GM21717 (cell line): Measurements from ENCODE around the gene ST6GAL1.
"Not testable (repeated sequence)": the region's sequence is repeated elsewhere in the genome, so short reads cannot be mapped to it uniquely, and the experiment has no call there.

Experiments used
- ATAC-seq: cut with Tn5 transposase; IDR thresholded peaks from one replicate; pipeline ENCODE4 v1.9.1; 2021; ENCODE audit warnings: mild to moderate bottlenecking, moderate library complexity; ENCODE audit not compliant: unreplicated experiment

Gene ST6GAL1

GRCh38 chr3:187042346-187042745, 112.0 kb downstream of the ST6GAL1 start:
- no peak for ATAC-seq

GRCh38 chr3:187042874-187043458, 112.6 kb downstream of the ST6GAL1 start:
- ATAC-seq = no peak

GRCh38 chr3:187044206-187044605, 113.9 kb downstream of the ST6GAL1 start:
- ATAC-seq = peak; percentile 75

- no peak for ATAC-seq
These were observed 114.7 kb downstream of the ST6GAL1 start for GRCh38 chr3:187044867-187045552.

DNA sequence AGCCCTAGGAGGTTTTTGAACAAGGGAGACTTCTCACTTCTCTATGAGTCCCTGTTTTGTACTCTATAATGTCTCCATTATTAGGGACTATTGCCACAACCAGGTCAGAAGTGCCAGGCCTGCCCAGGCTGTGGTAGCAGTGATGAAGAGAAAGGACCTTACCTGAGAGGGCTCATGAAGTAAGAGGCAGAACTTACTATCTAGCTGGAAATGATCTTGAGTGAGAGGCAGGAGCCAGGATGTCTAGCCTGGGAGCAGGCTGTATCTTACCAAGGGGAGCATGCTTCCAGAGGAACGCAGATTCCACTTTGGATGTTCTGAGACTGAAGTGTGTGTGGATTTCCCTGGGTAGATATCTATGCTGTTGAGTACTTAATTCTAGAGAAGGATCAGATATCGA, 115.7 kb downstream of the ST6GAL1 start:
- ATAC-seq = no peak

DNA sequence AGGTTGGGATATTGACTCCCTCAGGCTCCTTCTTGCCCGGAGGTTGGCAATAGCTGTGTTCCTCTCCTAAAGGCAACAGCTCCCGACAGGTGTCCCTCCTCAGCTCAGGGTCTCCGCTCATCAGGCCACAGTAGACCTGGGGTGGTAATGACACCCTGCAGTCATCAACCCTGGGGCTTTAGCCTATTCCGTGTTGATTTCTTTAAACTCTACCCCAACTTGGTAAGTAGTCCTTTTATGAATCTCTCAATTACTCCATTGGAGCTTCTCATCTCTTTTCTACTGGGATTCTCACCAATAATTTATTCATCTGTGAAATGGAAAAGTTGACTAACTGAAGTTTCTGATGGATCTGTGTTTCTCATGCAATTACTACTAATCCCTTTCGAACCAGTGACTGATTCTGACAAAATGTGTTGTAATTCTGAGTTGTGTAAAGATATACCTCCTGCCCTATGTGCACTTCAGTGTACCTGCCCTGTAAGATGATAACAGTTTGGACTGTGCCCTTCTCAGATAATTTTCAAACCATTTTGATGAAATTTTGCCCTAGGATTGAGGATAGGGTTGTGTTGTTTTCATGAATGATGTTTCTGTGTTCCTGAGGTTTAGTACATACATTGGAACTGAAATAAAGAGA, 119.3 kb downstream of the ST6GAL1 start:
- ATAC-seq = no peak

- no peak for ATAC-seq
These were observed 120.7 kb downstream of the ST6GAL1 start for GRCh38 chr3:187051066-187051465.

DNA sequence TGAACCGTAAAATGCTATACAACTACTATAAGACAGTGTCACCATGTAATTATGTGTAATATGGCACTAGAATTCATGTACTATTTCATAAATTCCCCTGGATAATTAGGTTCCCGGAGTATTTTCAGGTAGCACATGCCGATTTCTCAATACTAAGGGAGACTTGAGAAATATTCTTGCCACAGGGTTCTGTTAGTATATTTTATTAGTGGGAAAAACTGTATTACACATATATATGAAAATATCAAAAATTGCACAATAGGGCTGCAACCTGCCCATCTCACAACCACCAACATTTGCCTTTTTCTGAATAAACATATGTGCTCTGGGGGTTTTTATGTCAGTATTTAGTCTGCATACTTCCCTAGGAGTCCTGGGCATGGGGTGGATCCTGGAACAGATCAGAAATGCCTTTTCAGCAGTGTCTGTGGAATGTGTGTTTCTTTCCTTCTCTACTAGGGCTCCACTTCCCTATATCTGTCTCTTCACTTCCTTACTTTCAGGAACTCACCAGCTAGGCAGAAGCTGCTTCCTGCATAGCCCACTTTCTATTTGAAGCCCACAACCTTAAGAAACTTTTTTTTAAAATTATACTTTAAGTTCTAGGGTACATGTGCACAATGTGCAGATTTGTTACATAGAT, 121.5 kb downstream of the ST6GAL1 start:
- no peak for ATAC-seq

DNA sequence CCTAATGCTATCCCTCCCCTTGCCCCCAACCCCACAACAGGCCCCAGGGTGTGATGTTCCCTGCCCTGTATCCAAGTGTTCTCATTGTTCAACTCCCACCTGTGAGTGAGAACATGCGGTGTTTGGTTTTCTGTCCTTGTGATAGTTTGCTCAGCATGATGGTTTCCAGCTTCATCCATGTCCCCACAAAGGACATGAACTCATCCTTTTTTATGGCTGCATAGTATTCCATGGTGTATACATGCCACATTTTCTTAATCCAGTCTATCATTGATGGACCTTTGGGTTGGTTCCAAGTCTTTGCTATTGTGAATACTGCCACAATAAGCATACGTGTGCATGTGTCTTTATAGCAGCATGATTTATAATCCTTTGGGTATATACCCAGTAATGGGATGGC, 122.1 kb downstream of the ST6GAL1 start:
- not testable (repeated sequence) for ATAC-seq

DNA sequence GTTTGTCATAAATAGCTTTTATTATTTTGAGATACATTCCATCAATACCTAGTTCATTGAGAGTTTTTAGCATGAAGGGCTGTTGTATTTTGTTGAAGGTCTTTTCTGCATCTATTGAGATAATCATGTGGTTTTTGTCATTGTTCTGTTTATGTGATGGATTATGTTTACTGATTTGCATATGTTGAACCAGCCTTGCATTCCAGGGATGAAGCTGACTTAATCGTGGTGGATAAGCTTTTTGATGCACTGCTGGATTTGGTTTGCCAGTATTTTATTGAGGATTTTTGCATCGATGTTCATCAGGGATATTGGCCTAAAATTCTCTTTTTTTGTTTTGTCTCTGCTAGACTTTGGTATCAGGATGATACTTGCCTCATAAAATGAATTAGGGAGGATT, 124.1 kb downstream of the ST6GAL1 start:
- not testable (repeated sequence) for ATAC-seq

DNA sequence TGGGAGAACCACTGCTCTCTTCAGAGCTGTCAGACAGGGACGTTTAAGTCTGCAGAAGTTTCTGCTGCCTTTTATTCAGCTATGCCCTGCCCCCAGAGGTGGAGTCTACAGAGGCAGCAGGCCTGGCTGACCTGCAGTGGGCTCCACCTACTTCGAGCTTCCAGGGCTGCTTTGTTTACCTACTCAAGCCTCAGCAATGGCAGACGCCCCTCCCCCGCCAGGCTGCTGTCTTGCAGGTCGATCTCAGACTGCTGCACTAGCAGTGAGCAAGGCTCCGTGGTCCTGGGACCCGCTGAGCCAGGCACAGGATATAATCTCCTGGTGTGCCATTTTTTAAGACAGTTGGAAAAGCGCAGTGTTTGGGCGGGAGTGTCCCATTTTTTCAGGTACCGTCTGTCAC, 127.5 kb downstream of the ST6GAL1 start:
- not testable (repeated sequence) for ATAC-seq

DNA sequence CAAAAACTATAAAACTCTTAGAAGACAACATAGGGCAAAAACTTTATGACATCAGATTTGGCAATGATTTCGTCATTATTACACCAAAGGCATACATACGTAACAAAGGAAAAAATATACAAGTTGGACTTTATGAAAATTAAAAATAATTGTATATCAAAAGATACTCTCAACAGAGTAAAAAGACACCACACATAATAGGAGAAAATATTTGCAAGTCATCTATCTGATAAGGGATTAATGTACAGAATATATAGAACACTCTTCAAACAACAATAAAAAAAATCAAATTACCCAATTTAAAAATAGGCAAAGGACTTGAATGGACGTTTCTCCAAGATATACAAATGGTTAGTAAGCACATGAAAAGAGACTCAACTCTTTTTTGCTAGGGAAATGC, 131.4 kb downstream of the ST6GAL1 start:
- ATAC-seq = no peak

DNA sequence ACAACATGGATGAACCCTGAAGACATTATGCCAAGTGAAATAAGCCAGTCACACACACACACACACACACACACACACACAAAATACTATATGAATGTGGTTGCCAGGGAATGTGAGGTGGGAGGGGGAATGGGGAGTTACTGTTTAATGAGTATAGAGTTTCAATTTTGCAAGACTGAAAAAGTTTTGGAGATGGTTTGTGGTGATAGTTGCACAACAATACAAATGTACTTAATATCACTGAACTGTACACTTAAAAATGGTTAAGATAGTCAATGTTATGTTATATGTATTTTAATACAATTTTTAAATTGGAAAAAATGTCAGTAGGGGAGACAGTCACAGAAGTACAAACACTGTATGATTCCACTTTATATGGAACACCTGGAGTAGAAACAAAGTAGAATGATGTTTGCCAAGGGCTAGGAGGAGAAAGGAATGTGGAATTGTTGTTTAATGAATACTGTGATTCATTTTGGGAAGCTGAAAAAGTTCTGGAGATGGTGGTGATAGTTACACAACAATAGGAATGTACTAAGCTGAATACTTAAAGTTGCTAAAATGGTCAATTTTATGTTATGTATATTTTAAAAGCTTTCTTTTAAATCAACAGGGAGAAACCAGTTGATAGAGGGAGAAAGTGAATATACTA, 132.3 kb downstream of the ST6GAL1 start:
- no peak for ATAC-seq

GRCh38 chr3:187063286-187064121, 133.2 kb downstream of the ST6GAL1 start:
- ATAC-seq = no peak

DNA sequence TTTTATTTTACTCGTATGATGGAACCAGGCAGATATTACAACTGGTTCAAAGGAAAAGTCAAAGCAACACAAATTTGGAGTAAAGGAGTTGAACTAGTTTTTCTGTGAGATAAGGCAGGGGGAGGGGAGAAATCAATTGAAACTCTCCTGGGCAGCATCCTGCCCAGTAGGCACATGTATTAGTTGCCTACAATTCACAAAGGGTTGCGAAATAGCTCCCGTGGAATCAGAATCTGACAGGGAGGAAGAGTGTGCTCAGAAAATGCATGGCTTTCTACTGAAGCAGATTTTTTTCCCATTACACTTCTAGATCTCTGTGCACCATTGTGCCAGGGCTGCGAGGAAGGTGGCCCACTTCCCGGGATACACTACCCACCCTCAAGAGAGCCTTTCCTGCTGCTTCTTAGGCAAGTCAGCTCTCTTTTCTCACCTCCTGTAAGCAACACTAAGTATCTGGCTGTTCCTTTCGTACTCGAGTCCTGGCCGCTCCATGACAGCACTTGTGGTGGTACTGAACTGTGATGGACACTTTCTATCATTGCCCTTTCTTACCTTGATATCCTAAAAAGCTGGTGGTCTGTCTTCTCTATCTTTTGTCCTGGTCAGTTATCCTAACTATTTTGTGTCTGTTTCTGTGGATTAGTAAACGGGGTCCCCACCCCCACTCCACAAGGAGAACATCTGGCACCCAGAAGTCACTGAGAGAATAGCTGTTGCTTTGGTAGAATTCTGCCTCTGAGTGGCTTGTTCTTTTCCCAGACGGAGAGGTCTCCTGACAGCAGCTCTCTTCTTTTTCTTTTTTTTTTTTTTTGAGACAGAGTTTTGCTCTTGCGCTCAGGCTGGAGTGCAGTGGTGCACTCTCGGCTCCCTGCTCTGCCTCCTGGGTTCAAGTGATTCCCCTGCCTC, 134.1 kb downstream of the ST6GAL1 start:
- ATAC-seq = no peak

DNA sequence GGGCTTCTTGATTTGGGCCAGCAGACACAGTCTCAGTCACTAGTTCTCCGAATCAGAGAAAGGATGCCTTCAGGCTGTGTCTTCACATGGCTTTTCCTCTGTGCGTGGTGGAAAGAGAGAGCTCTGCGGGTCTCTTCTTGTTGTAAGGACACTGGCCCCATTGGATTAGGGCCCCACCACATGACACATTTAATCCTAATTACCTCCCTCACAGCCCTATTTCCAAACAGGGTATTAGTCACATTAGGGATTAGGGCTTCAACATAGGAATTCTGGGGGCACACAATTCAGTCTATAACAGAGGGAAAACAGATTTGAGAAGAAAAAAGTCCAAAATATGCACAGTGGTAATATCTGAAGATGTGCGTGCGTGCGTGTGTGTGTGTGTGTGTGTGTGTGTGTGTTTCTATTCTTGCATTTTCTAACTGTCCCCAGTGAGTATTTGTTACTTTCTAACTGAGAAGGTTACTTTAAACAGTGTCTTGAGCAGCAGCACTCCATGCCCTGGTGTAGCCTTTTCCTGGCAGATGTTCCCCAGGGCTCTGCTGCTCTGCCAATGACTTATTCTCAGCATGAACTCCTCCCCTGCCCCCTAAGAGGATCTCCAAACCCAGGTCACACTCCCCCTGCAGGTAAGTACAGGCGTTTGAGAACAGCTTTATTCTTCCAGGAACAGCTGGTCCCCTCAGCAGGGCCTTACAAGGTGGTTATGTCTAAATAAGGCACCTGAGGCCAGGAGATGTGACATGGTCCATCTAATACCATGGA, 136.1 kb downstream of the ST6GAL1 start:
- peak; percentile 40 for ATAC-seq

DNA sequence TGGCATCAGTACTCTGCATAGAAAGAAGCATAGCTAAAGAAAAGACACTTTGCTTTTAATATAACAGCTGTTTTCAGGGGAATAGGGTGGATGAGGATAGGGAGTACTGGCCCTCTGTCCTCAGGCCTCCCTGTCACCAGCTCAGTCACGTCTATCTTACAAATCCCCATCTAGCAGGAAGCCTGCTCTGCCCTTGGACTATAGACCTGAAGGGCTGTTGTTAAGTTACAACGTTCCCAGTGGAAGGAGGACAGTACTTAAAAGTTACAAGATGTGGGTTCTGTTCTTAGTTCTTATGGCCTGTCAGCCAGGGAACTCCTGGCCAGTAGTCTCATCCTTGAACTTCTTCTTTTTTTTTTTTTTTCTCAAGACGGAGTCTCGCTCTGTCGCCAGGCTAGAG, 138.5 kb downstream of the ST6GAL1 start:
- ATAC-seq = no peak

DNA sequence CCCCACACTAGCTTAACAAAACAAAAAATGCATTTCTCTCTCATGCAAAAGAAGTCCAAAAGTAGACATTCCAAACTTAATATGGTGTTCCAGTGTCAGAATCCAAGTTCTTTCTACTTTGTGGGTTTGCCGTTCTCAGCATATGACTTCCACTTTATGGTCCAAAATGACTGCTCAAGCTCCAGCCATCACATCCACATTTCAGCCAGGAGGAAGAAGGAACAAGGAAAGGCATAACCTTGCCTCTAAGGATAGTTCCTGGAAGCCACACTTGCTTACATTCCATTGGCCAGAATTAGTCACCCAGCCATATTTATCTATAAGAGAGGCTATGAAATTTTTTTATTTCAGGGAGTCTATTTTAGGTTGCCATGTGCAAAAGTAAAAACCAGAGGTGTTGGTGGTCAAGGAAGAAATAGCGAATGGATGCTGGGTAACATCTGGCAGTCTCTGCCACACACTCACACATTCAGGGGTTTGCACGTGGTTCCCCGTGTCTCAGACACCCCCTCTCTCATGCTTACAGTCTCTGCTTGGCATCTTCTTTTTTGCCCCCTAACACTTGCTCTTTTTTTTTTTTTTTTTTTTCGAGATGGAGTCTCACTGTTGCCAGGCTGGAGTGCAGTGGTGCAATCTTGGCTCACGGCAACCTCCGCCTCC, 139.7 kb downstream of the ST6GAL1 start:
- no peak for ATAC-seq
